Measurements from ENCODE around the gene COL11A1.
"Not testable (repeated sequence)": the region's sequence is repeated elsewhere in the genome, so short reads cannot be mapped to it uniquely, and the experiment has no call there.

Gene COL11A1

DNA sequence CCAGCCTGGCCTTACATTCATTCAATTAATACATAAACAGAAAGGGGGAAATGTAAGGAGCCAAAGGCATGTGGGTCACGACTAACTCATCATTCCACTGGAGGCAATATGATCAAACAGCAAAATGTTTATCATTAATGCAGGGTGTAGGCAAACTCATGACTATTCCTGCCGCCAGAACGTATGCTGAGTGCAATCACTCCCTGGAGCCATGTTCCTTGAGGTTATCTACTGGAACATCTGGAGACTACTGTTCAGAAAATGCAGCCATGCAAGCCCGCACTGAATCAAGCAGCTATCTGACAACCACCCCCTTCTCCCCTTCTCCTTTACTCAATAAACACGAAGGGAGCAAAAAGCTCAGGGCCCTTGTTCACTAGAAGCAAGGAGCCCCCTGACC lies 267.6 kb downstream of the COL11A1 start:
- no peak overlapping the region for H3K27ac Mint-ChIP-seq
- no peaks in the 10 kb centered on the region for H3K36me3 Mint-ChIP-seq
- H3K27me3 Mint-ChIP-seq: no peaks in the 10 kb centered on the region
- no peaks in the 10 kb centered on the region for H3K4me1 Mint-ChIP-seq
- no peak overlapping the region for H3K4me3 Mint-ChIP-seq
- no peaks in the 10 kb centered on the region for H3K9me3 Mint-ChIP-seq

DNA sequence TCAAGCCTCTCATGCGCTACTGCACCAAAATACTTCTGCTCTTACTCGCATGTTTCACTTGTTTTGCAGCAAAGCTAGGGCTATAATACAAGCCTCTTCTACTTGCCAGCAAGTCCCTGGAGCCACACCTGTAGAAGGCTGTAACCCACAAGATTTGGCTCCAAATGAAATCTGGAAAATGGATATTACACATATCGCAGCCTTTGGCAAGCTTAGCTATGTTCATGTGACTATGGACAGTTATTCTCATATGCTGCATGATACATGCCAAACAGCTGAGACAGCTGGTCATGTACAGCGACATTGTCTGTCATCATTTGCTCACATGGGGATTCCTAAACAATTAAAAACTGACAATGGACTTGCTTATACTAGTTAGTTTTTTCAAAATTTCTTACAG lies 270.3 kb downstream of the COL11A1 start:
- no peaks in the 10 kb centered on the region for H3K27me3 Mint-ChIP-seq
- no peak overlapping the region for H3K4me3 Mint-ChIP-seq
- H3K36me3 Mint-ChIP-seq: no peaks in the 10 kb centered on the region
- H3K27ac Mint-ChIP-seq: no peak overlapping the region
- H3K4me1 Mint-ChIP-seq: no peaks in the 10 kb centered on the region
- H3K9me3 Mint-ChIP-seq: no peaks in the 10 kb centered on the region

- Mint-ChIP-seq H3K9me3 (no peaks in the 10 kb centered on the region), H3K4me3 (no peak overlapping the region), H3K27me3 (no peaks in the 10 kb centered on the region), H3K36me3 (no peaks in the 10 kb centered on the region), H3K27ac (no peak overlapping the region), H3K4me1 (no peaks in the 10 kb centered on the region)
Observed at GRCh38 chr1:102837551-102837950, 270.8 kb downstream of the COL11A1 start.

DNA sequence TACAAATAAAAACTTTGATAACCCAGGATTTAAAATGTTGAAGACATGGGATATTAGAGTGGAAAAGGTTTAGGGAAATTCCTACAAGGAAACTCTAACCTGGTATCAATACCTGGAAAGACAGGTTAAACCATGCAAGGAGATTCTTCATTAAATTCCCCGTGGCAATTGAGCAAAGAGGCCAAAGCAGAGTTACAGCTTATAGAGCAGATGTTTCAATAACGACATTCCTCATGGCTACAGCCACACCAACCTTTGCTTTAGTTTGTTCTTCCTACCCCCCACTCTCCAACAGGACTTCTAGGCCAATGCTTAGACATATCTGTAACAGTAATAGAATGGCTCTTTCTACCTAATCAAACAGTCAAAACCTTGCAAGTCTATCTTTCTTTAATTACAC lies 271.3 kb downstream of the COL11A1 start:
- Mint-ChIP-seq H3K9me3 (no peaks in the 10 kb centered on the region), H3K4me3 (no peak overlapping the region), H3K27me3 (no peaks in the 10 kb centered on the region), H3K36me3 (no peaks in the 10 kb centered on the region), H3K4me1 (no peaks in the 10 kb centered on the region), H3K27ac (no peak overlapping the region)

GRCh38 chr1:102834688-102835320 lies 273.5 kb downstream of the COL11A1 start:
- Mint-ChIP-seq H3K4me1 (no peaks in the 10 kb centered on the region), H3K4me3 (no peak overlapping the region), H3K27ac (no peak overlapping the region), H3K9me3 (no peaks in the 10 kb centered on the region), H3K27me3 (no peaks in the 10 kb centered on the region), H3K36me3 (no peaks in the 10 kb centered on the region)

DNA sequence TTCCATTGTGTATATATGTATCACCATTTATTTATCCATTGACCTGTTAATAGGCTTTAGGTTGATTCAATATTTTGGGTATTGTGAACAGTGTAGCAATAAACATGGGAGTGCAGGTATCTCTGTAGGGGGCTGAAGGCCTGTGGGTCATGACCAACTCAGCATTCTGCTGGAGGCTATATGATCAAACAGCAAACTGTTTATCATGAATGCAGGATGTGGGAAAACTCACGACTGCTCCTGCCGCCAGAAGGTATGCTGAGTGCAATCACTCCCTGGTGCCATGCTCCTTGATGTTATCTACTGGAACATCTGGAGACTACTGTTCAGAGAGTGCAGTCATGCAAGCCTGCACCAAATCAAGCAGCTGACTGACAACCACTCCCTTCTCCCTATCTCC lies 275.2 kb downstream of the COL11A1 start:
- no peaks in the 10 kb centered on the region for H3K9me3 Mint-ChIP-seq
- no peaks in the 10 kb centered on the region for H3K4me1 Mint-ChIP-seq
- H3K4me3 Mint-ChIP-seq: no peak overlapping the region
- H3K36me3 Mint-ChIP-seq: no peaks in the 10 kb centered on the region
- no peak overlapping the region for H3K27ac Mint-ChIP-seq
- no peaks in the 10 kb centered on the region for H3K27me3 Mint-ChIP-seq

DNA sequence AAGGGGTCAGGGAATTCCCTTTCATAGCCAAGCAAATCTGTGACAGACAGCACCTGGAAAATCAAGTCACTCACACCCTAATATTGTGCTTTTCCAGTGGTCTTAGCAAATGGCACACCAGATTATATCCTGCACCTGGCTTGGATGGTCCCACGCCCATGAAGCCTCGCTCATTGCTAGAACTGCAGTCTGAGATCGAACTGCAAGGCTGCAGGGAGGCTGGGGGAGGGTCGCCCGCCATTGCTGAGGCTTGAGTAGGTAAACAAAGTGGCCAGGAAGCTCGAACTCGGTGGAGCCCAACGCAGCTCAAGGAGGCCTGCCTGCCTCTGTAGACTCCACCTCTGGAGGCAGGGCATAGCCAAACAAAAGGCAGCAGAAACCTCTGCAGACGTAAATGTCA lies 281.6 kb downstream of the COL11A1 start:
- H3K27ac Mint-ChIP-seq, H3K27me3 Mint-ChIP-seq: not testable (repeated sequence)

More for the DNA sequence above, 281.6 kb downstream of the COL11A1 start:
- H3K36me3 Mint-ChIP-seq, H3K4me3 Mint-ChIP-seq, H3K4me1 Mint-ChIP-seq, H3K9me3 Mint-ChIP-seq: not testable (repeated sequence)
